HG03045 (cell line): ENCODE measurements around the gene CALR3.
"Not testable (repeated sequence)": the region's sequence is repeated elsewhere in the genome, so short reads cannot be mapped to it uniquely, and the experiment has no call there.

ENCODE experiments used
- ATAC-seq: cut with Tn5 transposase; IDR thresholded peaks from one replicate; pipeline ENCODE4 v1.9.1; 2021; ENCODE audit warnings: mild to moderate bottlenecking, moderate library complexity; ENCODE audit not compliant: unreplicated experiment

The CALR3 gene

DNA sequence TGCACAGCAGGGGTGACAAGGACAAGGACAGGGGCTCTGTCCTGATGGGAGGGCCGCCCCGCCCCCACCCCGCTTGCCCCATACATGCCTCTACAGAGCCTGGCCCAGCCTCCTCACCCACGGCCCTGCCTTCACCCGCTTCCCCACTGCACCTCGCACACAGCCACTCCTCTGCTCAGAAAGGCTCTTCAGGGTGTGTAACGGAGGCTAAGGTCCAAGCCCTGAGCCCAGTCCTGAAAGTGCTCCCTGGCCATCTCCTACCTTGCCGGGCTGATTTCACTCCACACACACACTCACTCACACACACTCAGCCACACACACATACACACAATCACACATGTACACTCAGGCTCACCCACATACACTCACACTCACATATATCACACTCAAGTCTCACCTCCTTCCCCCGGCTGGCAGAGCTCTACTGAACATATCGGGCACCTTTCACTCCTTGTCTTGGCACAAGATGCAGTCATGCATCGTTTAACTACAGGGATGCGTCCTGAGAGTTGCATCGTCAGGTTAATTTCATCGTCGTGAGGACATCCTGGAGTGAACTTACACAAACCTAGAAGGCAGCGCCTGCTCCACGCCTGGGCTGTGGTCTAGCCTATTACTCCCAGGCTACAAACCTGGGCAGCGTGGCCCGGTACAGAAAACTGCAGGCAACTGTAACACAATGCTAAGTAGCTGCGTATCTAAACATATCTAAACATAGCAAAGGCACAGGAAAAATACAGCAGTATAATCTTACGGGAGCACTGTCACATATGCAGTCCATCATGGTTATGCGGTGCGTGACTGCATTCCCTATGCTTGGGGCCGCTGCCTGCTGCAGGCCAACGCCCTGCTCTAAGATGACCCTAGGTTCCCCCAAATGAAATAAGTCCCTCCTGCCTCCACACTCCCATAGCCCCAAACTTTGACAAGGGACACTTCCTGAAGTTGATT is 37.3 kb downstream of the CALR3 start:
- ATAC-seq = no peak

DNA sequence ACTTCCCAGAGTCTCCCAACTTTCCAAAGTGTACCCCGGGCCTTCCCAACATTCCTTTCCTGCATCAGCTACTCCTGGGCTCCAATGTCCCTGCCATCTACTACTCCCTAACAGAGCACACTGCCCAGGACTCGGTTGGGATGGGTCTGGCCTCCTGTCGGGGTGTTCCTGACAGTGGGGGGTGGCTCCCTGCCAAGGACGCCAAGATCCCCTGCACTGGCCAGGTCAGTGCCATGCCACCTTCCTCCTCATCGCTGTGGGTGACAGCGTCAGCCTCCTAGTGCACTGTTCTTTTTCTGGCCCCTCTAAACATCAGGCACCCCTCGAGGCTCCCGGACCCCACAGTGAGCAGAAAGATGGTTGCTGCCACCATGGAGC is 38.0 kb downstream of the CALR3 start:
- no peak for ATAC-seq

DNA sequence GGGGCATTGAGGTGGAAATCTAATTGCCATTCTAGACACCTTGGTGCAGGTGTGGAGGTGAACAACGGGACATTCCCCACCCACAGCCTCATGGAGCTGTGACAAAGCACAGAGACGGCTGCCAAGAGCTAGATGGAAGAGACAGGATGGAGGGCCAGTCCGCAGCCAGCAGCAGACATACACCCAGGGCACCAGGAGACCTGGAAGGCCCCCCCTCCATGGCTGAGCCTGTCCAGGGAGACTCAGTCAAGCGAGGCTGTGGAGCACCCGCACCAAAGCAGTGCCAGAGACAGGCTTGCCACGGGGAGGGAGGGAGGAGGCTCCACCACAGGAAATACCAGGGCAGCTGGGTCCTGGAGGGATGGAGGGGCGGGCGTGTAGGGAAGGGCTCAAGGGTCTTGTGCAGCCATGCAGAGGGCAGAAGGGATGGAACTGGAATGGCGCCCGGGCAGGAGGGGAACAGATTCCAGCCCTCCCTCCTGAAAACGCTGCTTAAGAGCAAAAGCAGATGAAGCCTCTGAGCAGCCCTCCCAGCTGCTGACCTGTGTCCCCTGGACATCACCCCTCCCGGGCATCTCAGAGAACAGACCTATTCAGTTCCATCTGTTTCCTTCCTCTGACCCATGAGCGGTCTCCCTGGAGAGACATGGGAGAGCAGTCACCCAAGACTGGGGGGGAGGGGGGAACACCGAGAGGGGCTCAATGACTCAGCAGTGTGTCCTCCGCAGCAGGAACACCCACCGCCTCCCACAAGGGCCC is 38.6 kb downstream of the CALR3 start:
- no peak for ATAC-seq

DNA sequence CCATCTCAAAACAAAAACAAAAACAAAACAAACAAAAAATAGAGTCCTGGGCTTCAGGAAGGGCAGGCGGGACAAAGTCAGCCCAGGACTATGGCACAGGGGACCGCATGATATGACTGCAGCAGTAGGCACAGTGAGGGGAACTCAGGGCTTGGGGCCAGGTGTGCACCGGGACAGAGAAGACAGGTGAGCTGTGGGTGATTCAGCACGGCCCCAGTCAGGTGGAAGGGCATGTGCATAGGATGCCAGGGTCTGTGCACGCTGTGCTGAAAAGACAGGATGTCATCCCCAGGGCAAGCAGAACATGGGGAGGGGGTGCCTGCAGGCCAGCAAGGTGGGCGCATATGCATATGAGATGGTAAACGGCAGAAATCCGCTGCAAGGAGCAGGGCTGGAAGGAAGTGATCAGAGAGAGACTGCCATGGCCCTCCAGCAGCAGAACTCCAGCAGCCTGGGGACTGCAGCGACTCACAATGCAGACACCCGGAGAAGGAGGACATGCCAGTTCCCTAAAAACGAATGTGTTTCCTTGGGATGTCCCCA is 39.2 kb downstream of the CALR3 start:
- ATAC-seq = no peak

DNA sequence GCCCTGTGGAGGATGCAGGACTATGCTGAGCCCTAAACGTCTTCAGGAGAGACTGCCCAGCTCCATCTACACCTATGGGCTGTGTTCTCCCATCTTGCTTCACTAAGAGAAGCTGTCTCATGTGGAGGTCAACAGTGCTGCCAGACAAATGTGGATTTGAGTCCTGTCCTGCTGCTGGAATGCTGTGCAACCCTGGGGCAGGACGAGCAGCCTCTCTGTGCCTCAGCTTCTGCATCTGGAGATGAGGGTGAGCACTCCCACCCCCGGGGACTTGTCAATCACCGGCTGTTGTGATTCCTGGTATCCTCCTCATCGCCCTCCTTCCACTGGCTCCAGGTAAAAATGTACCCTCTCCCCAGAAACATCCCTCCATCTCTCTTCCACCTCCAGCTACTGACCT is 40.5 kb downstream of the CALR3 start:
- ATAC-seq = no peak

DNA sequence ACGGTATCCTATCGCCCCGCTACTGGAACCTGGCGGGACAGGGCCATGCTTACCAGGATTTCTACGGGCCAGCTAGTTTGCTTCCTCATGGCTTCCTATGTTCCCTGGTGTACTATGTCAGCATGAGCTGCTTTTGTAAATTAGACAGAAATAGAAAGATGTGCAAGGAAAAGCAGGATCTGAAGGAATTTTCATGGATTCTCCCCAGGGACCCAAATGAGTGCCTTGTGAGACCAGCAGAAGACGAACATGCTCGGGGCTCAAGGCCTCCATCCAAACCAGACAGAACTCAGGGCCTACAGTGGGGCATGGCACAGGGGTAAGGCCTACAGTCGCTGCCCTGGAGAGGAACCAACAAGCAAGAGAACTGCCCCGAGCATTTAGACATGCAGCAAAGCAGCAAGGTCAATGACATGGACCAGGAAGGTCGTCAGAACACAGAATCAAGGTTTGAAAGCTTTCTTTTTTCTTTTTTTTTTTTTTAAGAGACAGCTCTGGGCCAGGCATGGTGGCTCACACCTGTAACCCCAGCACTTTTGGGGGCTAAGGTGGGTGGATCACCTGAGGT is 41.5 kb downstream of the CALR3 start:
- no peak for ATAC-seq

DNA sequence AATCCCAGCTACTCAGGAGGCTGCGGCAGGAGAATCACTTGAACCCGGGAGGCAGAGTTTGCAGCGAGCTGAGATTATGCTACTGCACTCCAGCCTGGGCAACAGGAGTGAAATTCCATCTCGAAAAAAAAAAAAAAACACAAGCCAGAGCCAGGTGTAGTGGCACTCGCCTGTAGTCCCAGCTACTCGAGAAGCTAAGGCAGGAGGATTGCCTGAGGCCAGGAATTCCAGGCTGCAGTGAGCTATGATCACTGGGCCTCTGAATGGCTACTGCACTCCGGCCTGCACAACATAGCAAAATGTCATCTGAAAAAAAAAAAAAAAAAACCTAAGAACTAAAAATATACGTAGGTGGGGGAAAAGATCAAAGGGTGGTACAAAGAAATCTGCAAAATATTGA is 43.6 kb downstream of the CALR3 start:
- ATAC-seq = no peak

DNA sequence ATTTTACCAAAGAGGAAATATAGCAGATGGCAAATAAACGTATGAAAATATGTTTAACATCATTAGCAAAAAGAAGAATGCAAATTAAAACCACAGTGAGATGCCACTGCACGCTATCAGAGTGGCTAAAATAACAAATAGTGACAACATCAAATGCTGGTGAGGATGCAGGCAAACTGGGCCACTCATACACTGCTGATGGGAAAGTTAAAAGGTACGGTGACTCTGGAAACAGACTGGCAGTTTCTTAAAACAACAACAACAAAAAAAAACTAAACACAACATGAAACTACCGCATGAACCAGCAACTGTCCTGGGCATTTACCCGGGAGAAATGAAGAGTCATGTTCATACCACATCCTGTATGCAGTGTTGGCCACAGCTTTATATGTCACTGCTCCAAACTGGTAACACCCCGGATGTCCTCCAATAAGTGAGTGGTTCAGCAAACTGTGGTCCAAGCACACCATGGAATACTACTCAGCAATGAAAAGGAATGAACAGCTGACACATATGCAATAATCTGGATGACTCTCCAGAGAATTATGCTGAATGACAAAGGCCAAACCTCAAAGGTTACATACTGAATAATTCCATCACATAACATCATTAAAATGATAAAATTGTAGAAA is 46.5 kb downstream of the CALR3 start:
- no peak for ATAC-seq

DNA sequence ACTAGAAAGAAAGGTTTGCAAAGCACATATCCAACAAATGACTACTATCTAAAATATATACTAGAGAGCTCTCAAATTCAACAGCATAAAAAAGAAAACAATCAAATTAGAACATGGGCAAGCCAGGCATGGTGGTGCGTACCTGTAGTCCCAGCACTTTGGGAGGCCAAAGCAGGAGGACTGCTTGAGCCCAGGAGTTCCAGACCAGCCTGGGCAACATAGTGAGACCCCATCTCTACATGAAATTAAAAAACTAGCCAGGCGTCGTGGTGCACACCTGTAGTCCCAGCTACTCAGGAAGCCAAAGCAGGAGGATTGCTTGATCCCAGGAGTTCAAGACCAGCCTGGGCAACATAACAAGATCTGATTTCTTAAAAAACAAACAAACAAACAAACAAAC is 47.1 kb downstream of the CALR3 start:
- ATAC-seq = not testable (repeated sequence)

DNA sequence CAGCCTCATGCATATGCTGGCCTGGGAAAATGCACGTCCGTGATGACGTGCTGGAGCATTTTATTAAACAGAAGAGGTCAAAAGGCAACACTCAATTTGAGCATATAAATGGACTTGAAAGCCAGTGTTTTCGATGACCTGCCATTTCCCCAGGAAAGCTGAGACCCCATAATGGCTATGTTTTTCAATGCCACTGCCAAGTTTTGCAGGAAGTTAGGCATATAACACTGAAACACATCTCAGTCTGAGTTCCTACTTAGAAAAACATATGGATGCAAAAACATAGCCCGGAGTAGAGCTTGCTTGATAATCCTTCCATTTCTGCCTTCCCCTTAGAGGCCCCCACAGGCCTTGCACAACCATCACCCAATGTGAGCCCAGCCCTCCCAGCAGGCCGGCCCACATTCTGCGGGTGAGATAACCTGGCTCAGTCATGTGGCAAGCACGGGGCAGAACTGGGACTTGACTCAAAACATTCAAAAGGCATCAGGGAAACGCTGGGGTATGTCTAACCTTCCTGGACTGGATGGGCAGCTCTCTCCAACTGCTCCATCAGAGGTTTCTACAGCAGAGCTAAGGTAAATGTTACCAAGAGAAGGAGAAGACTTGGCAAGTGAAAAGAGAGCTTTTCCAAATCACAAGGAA is 49.1 kb downstream of the CALR3 start:
- ATAC-seq = no peak

DNA sequence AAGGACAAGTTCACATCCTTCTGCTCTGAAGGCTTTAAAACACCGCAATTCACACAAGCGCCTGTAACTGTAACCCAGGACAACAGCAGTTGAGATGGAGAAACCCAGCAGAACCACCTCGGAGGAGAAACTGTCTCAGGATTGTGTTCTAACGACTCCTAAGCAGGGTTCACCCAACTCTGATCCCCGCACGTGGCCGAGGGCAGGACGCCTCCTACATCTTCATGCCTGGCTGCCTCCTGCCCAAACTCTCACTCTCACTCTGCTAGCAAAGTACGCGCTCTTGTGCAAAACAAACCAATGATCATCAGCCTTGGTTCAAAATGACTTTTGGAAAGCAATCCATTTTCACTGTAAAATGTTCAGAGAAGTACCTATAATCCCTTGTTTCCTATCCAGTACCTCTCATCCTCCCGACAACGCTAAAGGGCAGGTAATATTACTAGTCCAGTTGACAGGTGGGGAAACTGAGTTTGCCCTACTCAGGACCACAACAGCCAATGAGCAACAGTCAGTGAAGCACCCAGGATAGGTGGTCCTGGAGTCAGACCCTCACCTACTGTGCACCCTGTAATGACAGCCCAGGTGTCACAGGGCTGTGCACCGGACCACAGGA is 49.8 kb downstream of the CALR3 start:
- ATAC-seq = peak; percentile 38

DNA sequence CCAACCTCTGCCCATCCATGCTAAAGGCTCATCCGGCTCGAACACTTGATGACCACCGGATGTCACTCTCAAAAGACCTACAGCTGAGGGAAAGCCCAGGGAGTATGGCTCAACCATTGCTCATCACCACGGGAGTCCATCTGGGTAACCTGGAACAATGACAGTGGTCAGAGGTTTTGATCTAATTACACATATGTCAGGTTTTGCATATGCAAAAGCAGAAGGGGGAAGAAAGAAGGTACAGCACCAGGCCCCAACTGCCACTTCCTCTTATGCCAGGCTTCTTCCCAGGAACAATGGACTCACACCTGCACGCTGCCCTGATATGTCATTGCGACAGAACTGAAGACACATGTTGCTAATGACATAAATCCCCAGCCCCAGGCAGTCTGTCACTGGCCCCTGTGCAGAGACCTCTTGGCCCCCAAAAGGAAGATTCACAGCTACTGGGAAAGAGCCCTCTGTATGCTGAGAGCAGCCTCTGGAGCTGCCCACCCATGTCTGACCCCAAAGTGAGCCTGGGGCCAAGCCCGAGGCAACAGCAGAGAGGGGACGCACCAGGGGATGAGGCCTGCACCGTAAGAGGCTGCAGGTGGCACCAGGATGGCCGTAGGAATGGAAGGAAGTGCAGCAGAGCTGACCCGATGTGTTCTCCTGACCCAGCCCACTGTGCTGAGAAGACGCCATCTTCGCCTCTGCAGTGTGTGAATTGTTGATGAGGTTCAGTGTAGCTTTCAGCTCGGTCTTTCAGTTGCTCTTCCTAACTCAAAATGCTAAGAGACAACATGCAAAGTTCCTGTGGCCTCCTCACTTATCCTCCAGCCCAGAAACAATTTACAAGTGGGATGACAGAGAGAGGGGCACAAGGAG is 50.5 kb downstream of the CALR3 start:
- ATAC-seq = peak; percentile 35

DNA sequence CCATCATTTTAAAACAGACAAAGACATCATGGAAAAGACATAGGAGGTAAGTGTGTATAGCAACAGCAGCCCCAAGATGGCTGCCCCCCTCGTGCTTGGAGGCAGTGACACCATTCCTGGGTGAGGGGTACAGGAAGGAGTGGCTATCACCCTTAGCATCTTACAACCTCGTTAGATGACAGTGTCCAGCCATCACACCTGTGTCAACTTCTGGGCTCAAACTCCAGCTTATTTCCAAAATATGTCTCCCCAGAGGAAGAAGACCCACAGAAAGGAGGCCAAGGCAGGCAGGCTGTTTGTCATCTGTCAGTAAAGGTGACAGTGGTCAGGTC is 51.7 kb downstream of the CALR3 start:
- ATAC-seq = no peak

DNA sequence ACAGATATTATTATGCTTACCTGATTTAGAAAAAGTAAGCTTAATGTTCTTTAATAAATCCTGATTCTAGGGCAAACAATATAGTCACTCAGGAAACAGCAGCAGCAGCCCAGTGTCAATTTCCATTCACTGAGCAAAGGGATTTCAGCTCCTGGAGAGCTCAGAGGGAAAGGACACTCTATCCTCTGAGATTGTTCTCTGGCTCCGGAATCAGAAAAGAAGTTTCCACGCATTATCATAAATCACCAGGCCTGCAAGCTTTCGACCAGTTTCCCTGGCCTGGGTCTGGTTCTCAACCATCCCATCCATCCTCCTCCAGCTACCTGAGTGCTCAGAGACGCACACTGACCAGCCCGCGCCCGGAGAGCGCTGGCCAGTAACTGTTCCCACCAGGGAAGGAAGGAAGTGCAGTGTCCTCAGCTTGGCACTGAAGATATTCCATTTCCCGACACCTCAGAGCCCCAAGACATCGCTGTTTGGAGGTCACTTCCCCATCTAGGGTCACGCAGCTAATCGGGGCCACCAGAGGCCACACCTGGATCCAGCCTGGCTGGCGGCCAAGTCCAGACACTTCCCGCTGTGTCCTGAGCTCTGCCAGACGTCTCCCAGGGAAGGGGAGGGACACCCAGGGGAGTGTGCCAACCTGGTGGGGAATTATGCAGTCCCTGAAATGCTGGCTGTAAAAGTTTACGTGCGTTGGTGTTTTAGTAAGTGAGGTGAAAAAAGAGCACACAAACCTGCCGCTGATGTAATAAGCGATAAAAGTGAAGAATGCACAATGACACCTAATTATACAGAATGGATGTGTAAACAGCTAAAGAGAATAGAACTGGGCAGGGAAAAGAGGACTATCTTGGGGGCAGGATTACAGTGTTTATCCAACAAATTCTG is 53.3 kb downstream of the CALR3 start:
- ATAC-seq = no peak

DNA sequence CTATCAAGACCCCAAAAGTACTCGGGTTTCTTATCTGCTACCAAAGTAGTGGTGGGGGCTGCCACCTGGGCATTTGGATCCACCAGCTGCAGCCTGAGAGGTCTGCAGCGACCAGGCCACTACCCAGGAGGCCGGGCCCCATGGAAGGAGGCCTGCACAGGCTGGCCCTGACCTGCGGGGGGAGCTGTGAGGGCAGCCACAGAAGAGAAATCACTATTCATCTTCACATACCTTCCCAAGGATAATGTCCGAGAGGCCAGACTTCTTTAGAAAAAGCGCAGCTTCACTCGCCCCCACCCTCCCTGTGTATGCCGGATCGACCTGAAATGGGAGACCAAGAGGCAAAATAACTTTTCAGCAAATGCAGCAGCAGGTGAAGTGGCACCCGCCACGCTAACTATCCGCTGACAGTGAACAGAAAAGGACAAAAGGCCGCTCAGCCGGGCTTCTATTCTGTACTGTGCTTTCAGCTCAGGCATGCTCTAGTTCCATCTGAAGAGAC is 54.3 kb downstream of the CALR3 start:
- no peak for ATAC-seq

DNA sequence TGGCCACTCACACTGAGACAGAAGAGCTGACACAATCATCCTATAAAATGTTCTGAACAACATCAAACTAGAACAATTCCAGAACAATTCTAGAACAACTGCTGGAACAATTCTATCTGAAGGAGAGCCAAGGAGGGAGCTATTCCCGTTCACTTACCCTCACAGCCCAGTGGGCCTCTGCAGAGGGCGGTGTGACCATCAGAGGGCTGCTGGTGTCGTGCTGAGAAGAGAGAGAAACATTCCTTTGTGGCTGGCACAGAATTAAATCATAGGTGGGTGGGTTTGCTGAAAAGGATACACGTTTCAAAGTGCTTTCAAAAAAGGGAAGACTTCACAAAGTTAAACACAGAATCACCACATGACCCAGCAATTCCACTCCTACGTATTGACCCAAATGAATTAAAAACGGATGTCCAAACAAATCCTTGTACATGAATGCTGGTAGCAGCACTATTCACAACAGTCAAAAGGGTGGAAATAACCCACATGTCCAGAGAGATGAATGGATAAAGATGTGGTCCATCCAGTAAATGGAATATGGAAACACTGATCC is 59.1 kb downstream of the CALR3 start:
- no peak for ATAC-seq

DNA sequence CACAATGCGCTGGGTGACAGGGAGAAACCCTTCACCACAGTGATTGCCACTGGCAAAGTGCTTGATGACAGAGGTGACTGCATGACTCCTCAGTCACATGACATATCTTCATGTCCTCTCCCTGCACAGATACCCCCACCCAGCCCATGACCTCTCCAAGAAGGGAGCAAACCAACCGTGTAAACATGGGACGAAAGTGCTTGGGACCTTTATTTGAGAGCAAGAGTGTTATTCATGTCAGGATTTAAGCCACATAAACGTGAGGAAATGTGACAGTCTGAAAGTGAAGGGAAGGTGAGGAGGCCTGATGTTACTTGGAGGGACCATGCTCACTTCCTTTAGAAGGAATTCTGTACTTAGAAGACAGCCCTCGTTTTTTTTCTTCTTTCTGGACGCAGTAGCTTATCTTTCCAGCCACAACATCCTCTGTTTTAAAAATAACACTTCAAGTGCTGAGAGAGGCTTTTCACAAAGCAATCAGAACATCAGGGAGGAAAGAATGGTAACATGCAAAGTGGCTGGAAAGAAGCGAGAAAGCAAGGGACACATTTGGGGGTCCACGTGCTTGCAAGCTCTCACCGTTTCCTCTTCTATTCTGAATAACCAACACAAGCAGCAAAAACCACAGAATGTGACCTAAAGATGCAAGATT is 59.8 kb downstream of the CALR3 start:
- no peak for ATAC-seq
